ENCODE measurements around the gene KCNN1. TPM values are rescaled to one million over a fixed set of nuclear protein-coding genes. Genes with fewer than 3 reads are reported as not detected.

Gene KCNN1
- total and polyA plus RNA-seq, 7 experiments from 2014 or later: 0.05 TPM; not detected in 6

DNA sequence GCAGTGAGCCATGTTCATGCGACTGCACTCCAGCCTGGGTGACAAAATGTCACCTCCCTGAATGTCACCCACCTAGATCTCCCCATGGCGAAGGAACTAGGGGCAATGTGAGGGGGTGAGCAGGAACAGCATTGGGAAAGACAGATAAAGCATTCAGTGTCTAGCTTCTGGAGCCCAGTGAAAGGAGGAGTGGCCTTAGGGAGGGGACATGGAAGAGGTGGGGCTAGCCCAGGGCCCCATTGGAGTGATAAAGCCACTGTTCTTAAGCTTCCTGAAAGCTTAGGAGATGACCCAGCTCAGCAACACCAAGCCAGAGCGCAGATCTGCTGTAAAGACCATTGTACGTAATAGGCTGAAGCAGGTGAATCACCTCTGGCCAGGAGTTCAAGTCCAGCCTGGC is 13.0 kb upstream of the KCNN1 start:
- Mint-ChIP-seq H3K36me3 (no peaks in the 10 kb centered on the region), H3K9me3 (no peaks in the 10 kb centered on the region), H3K4me3 (no peak overlapping the region), H3K4me1 (peaks cover 15 to 40% (median 29%) of the 10 kb centered on the region in 7 donors), H3K27ac (peak overlapping the region in 1 of 9 donors; percentile 42), H3K27me3 (peaks cover 45 to 75% (median 54%) of the 10 kb centered on the region in 5 donors)
- CTCF ChIA-PET: interaction anchor here (0.6 to 1.4 kb wide), 2 partner anchors 16 to 255 kb away, joined by 3 read pairs; no protein-coding TSS in a partner anchor
- POLR2A ChIA-PET: interaction anchor here (0.7 to 1.5 kb wide), 3 partner anchors 21 to 49 kb away, joined by 3 to 4 read pairs (median 3); partner anchors contain the start of gene CCDC124
- no peaks in the 10 kb centered on the region for H3K9me3 ChIP-seq (ENCODE audit: control insufficient read depth in 2 of 3, low read length in 3 of 3)
- H3K4me1 ChIP-seq (ENCODE audit: control insufficient read depth in 2 of 2, insufficient read depth in 2 of 2, low read length in 2 of 2): peaks cover 27 to 43% of the 10 kb centered on the region in 2 donors
- no peak overlapping the region for H3K4me3 ChIP-seq (ENCODE audit: low read length)
- no peaks in the 10 kb centered on the region for H3K36me3 ChIP-seq (ENCODE audit: control insufficient read depth in 2 of 3, insufficient read depth in 3 of 3, low read length in 3 of 3)
- ATAC-seq (no peak), DNase-seq (no peak)
- peaks cover 23 to 38% of the 10 kb centered on the region in 2 donors for H3K27me3 ChIP-seq (ENCODE audit: control insufficient read depth in 2 of 2, insufficient read depth in 2 of 2, low read length in 2 of 2)
- H3K27ac ChIP-seq (ENCODE audit: low read depth, low read length): no peak overlapping the region
- intact Hi-C loops (cut with micrococcal nuclease): no loop called here

DNA sequence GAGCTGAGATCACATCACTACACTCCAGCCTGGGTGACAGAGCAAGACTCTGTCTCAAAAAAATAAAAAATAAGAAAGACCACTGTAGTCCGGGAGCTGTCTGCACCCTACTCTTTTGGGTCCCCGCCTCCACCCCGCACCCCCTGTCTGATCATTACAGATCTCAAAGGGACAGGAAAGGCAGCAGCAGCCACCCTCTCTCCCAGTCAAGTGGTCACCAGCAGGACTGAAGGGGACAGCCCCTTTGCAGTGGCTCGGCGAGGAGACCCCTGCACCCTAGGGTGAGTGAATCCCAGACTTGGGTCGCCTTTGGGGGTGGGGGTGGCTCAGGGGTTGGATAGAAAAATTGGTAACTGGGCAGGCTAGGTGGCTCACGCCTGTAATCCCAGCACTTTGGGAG is 12.5 kb upstream of the KCNN1 start:
- ATAC-seq (no peak), DNase-seq (no peak)
- Mint-ChIP-seq H3K4me1 (peaks cover 10 to 35% (median 24%) of the 10 kb centered on the region in 7 donors), H3K27me3 (peaks cover 41 to 70% (median 50%) of the 10 kb centered on the region in 5 donors), H3K4me3 (no peak overlapping the region), H3K9me3 (no peaks in the 10 kb centered on the region), H3K27ac (no peak overlapping the region), H3K36me3 (no peaks in the 10 kb centered on the region)
- Histone ChIP-seq H3K9me3 (ENCODE audit: control insufficient read depth in 2 of 3, low read length in 3 of 3) (no peaks in the 10 kb centered on the region), H3K27ac (ENCODE audit: low read depth, low read length) (no peak overlapping the region), H3K27me3 (ENCODE audit: control insufficient read depth in 2 of 2, insufficient read depth in 2 of 2, low read length in 2 of 2) (peaks cover 20 to 38% of the 10 kb centered on the region in 2 donors), H3K36me3 (ENCODE audit: control insufficient read depth in 2 of 3, insufficient read depth in 3 of 3, low read length in 3 of 3) (no peaks in the 10 kb centered on the region), H3K4me3 (ENCODE audit: low read length) (no peak overlapping the region), H3K4me1 (ENCODE audit: control insufficient read depth in 2 of 2, insufficient read depth in 2 of 2, low read length in 2 of 2) (peaks cover 22 to 38% of the 10 kb centered on the region in 2 donors)
- intact Hi-C loops (cut with micrococcal nuclease): no loop called here
- ChIA-PET POLR2A (interaction anchor here (0.7 kb wide), 1 partner anchor 254 kb away, joined by 3 read pairs; no protein-coding TSS in a partner anchor), CTCF (interaction anchor here (0.7 to 1.4 kb wide), 2 partner anchors 16 to 438 kb away, joined by 3 to 4 read pairs; no protein-coding TSS in a partner anchor)

DNA sequence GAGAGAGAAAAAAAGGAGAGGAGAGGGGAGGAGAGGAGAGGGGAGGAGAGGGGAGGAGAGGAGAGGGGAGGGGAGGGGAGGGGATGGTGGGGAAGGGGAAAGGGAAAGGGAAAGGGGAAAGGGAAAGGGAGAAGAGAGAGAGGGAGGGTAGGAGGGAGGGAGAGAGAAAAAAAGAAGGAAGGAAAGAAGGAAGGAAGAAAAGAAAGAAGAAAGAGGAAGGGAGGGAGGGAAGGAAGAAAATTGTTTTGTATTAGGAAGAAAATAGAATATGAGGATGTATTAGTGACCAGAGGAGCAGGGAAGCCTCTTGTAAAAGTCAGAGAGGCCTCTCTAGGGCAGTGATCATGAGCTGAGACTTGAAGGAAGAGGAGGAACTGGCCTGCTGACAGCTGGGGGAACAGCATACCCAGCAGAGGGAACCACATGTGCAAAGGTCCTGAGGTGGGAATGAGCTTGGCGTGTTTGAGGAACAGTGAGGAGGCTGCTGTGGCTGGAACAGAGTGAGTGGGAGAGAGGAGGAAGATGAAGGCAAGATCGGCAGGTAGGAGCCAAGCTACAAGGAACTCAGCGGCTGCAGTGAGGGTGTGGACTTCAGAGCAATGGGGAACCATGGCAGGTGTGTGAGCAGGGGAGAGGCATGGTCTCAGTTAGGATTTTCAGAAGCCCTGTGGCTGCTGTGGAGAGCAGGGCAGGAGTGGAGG is 9.6 kb upstream of the KCNN1 start:
- no peaks in the 10 kb centered on the region for H3K9me3 Mint-ChIP-seq
- peaks cover 0 to 12% (median 0%) of the 10 kb centered on the region in 7 donors for H3K4me1 Mint-ChIP-seq
- peaks cover 0 to 9% of the 10 kb centered on the region in 2 donors for H3K4me1 ChIP-seq (ENCODE audit: control insufficient read depth in 2 of 2, insufficient read depth in 2 of 2, low read length in 2 of 2)
- H3K4me3 Mint-ChIP-seq: no peak overlapping the region
- no peaks in the 10 kb centered on the region for H3K36me3 ChIP-seq (ENCODE audit: control insufficient read depth in 2 of 3, insufficient read depth in 3 of 3, low read length in 3 of 3)
- peaks cover 6 to 18% of the 10 kb centered on the region in 2 donors for H3K27me3 ChIP-seq (ENCODE audit: control insufficient read depth in 2 of 2, insufficient read depth in 2 of 2, low read length in 2 of 2)
- POLR2A ChIA-PET: no interaction called here
- no peaks in the 10 kb centered on the region for H3K36me3 Mint-ChIP-seq
- H3K27ac Mint-ChIP-seq: no peak overlapping the region
- CTCF ChIA-PET: interaction anchor here (0.6 to 1.1 kb wide), 2 partner anchors 28 to 40 kb away, joined by 3 to 4 read pairs; no protein-coding TSS in a partner anchor
- ATAC-seq (no peak), DNase-seq (no peak)
- intact Hi-C loops (cut with micrococcal nuclease): no loop called here
- H3K27me3 Mint-ChIP-seq: peaks cover 16 to 48% (median 31%) of the 10 kb centered on the region in 5 donors
- H3K9me3 ChIP-seq (ENCODE audit: control insufficient read depth in 2 of 3, low read length in 3 of 3): no peaks in the 10 kb centered on the region
- no peak overlapping the region for H3K27ac ChIP-seq (ENCODE audit: low read depth, low read length)
- no peak overlapping the region for H3K4me3 ChIP-seq (ENCODE audit: low read length)

DNA sequence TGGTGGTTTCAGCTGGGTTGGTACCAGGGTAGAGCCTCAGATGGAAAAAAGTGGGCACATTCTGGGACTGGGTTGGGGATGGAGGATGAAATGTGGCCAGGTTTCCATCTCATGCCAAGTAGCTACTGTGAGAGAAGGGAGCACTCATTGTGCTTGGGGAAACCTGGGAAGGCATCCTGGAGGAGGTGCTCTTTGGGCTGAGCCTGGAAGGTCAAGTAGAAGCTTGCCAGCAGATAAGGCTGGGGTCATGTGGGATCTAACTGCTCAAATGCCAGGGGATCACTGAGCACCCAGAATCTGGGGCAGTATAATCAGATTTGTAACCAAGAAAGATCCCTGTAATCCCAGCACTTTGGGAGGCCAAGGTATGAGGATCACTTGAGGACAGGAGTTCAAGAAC is 9.0 kb upstream of the KCNN1 start:
- intact Hi-C loops (cut with micrococcal nuclease): no loop called here
- H3K27me3 ChIP-seq (ENCODE audit: control insufficient read depth in 2 of 2, insufficient read depth in 2 of 2, low read length in 2 of 2): peaks cover 6 to 12% of the 10 kb centered on the region in 2 donors
- DNase-seq: no peak
- ChIA-PET POLR2A (no interaction called here), CTCF (interaction anchor here (1.1 kb wide), 1 partner anchor 39 kb away, joined by 4 read pairs; no protein-coding TSS in a partner anchor)
- H3K4me1 ChIP-seq (ENCODE audit: control insufficient read depth in 2 of 2, insufficient read depth in 2 of 2, low read length in 2 of 2): peaks cover 0 to 3% of the 10 kb centered on the region in 2 donors
- peak overlapping the region in 1 of 9 donors; percentile 78 for H3K27ac Mint-ChIP-seq
- no peak overlapping the region for H3K4me3 Mint-ChIP-seq
- no peaks in the 10 kb centered on the region for H3K9me3 Mint-ChIP-seq
- no peak overlapping the region for H3K27ac ChIP-seq (ENCODE audit: low read depth, low read length)
- ATAC-seq: no peak
- no peaks in the 10 kb centered on the region for H3K9me3 ChIP-seq (ENCODE audit: control insufficient read depth in 2 of 3, low read length in 3 of 3)
- H3K27me3 Mint-ChIP-seq: peaks cover 16 to 43% (median 28%) of the 10 kb centered on the region in 5 donors
- H3K4me1 Mint-ChIP-seq: peaks cover 0 to 7% (median 0%) of the 10 kb centered on the region in 7 donors
- no peak overlapping the region for H3K4me3 ChIP-seq (ENCODE audit: low read length)
- no peaks in the 10 kb centered on the region for H3K36me3 Mint-ChIP-seq
- H3K36me3 ChIP-seq (ENCODE audit: control insufficient read depth in 2 of 3, insufficient read depth in 3 of 3, low read length in 3 of 3): no peaks in the 10 kb centered on the region

DNA sequence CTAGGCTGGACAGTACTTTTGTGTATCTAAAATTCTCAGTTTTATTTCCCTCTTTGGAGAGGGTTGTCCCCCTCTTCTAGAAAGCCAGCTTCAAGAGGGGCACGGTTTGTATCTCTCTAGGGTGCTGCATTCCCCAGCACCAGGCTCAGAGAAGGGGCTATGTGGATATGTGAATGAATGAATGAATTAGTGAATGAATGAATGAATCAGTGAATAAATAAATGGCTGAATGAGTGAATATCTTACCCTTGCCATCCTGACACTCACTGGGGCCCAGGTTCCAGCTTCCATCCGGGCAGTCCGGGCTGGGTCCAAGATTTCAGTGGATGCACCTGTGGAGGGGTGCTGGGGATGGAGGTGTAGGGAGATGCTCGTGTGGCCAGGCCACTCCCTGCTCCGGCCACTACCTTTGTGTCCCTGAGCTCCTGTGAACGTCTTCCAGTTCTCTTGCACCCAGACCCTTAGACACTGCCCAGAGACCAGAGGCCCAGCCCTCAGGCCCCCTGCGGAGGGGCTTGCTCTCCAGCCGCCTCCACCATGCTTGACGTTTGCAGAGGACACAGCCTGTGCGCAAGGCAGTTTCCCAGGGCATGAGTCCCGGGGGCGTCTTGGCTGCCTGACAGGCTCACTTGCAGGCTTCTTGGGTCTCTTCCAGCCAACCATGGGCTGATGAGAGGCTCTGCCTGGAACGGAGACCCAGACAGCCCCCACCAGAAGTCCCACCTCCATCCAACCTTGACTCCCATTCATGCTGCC is 2.8 kb upstream of the KCNN1 start:
- Mint-ChIP-seq H3K4me3 (peak overlapping the region in 1 of 10 donors; percentile 53), H3K9me3 (peaks cover 0 to 2% (median 0%) of the 10 kb centered on the region in 11 donors), H3K36me3 (no peaks in the 10 kb centered on the region), H3K4me1 (peaks cover 0 to 11% (median 8%) of the 10 kb centered on the region in 7 donors), H3K27me3 (peaks cover 32 to 53% (median 38%) of the 10 kb centered on the region in 5 donors), H3K27ac (no peak overlapping the region)
- Histone ChIP-seq H3K4me3 (ENCODE audit: low read length) (no peak overlapping the region), H3K4me1 (ENCODE audit: control insufficient read depth in 2 of 2, insufficient read depth in 2 of 2, low read length in 2 of 2) (peaks cover 0 to 5% of the 10 kb centered on the region in 2 donors), H3K9me3 (ENCODE audit: control insufficient read depth in 2 of 3, low read length in 3 of 3) (no peaks in the 10 kb centered on the region), H3K27ac (ENCODE audit: low read depth, low read length) (no peak overlapping the region), H3K27me3 (ENCODE audit: control insufficient read depth in 2 of 2, insufficient read depth in 2 of 2, low read length in 2 of 2) (peaks cover 0 to 13% of the 10 kb centered on the region in 2 donors), H3K36me3 (ENCODE audit: control insufficient read depth in 2 of 3, insufficient read depth in 3 of 3, low read length in 3 of 3) (no peaks in the 10 kb centered on the region)
- ATAC-seq (no peak), DNase-seq (no peak)
- ChIA-PET CTCF (interaction anchor here (0.6 kb wide), 1 partner anchor 26 kb away, joined by 3 read pairs; no protein-coding TSS in a partner anchor), POLR2A (no interaction called here)
- intact Hi-C loops (cut with micrococcal nuclease): no loop called here

DNA sequence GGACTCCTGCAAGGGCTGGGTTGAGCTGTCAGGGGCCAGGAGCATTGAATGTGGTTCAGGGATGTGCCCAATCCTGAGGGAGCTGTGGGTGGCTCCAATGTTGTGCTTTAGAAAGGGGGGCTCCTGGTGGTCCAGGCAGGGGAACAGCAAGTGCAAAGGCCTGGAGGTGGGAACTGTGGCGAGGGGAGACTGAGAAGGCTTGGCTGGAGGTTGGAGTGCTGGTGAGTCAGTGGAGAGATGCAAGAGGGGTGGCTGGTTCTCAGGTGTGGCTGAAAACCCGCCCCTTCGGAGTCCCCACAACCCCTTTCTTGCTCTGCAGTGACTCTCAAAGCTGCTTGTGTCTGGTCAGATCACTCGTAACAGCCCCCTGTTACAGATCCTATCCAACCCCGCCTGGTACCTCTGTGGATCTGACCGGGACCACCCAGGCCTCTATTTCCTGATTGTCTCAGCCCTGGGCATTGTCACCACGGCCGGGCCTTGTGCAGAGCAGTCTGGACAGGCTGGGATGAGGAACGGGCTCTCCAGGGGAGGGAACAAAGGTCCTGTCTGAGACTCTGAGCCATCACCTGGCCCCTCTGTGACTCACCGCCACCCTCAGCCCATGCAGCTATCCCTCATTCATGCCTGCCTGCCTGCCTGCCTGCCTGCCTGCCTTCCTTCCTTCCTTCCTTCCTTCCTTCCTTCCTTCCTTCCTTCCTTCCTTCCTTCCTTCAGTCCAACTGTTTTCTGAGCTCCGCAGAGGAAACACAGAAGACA is 1.4 kb upstream of the KCNN1 start:
- Histone ChIP-seq H3K36me3 (ENCODE audit: control insufficient read depth in 2 of 3, insufficient read depth in 3 of 3, low read length in 3 of 3) (no peaks in the 10 kb centered on the region), H3K4me1 (ENCODE audit: control insufficient read depth in 2 of 2, insufficient read depth in 2 of 2, low read length in 2 of 2) (peaks cover 0 to 5% of the 10 kb centered on the region in 2 donors), H3K9me3 (ENCODE audit: control insufficient read depth in 2 of 3, low read length in 3 of 3) (no peaks in the 10 kb centered on the region), H3K27me3 (ENCODE audit: control insufficient read depth in 2 of 2, insufficient read depth in 2 of 2, low read length in 2 of 2) (peaks cover 0 to 13% of the 10 kb centered on the region in 2 donors), H3K4me3 (ENCODE audit: low read length) (no peak overlapping the region), H3K27ac (ENCODE audit: low read depth, low read length) (no peak overlapping the region)
- peaks cover 0 to 2% (median 0%) of the 10 kb centered on the region in 11 donors for H3K9me3 Mint-ChIP-seq
- DNase-seq: no peak
- ChIA-PET POLR2A (no interaction called here), CTCF (no interaction called here)
- H3K4me3 Mint-ChIP-seq: peak overlapping the region in 1 of 10 donors; percentile 75
- peaks cover 32 to 55% (median 38%) of the 10 kb centered on the region in 5 donors for H3K27me3 Mint-ChIP-seq
- no peaks in the 10 kb centered on the region for H3K36me3 Mint-ChIP-seq
- no peak overlapping the region for H3K27ac Mint-ChIP-seq
- no peak for ATAC-seq
- H3K4me1 Mint-ChIP-seq: peaks cover 0 to 11% (median 8%) of the 10 kb centered on the region in 7 donors
- intact Hi-C loops (cut with micrococcal nuclease): no loop called here
